Loucy (cell line): ENCODE measurements around the gene RB1.

Experiments
- EZH2phosphoT487 ChIP-seq: fragments of 200-600 bp; IDR thresholded peaks from 2 replicates; pipeline ENCODE4 v1.6.1; 2018; ENCODE audit warnings: antibody characterized with exemption, mild to moderate bottlenecking, moderate library complexity, borderline replicate concordance
- TF ChIP-seq, protein P1 (sequence below): fragments of 200-600 bp; sonication (generic); conservative IDR thresholded peaks from 2 replicates; pipeline ENCODE4 v1.5.1; 2014; ENCODE audit warnings: mild to moderate bottlenecking, antibody characterized with exemption, low read length

DNA sequence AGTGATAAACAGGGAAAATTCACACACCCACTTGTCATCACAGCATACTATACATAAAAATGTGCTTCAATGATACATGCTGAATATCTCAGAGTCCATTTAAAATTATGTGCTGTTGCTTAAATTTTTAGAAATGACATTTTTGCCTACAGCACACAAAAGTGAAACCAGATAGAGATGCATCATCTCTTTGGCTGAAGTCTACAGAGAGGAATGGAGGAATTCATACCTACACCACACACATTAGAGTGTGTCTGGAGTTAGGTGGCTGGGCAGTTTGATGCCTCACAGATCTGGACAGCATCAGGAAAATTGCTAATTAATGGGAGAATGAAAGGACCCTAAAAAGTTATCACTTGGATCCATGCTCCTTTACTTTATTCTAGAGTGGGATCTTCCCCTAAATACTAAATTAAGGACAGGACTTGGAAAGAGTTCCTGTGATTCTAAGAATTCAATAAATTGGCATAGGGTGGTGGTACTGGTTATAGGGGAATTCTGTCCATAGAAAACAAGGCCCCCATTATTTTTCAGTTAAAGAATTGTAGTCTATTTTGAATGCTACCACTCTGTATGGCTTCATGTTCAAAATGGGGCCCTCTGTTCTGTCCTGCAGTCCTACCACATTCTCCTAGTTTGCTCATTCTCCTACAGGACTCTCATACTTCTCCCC lies 188.0 kb downstream of the RB1 start:
- TF ChIP-seq, protein P1, sequence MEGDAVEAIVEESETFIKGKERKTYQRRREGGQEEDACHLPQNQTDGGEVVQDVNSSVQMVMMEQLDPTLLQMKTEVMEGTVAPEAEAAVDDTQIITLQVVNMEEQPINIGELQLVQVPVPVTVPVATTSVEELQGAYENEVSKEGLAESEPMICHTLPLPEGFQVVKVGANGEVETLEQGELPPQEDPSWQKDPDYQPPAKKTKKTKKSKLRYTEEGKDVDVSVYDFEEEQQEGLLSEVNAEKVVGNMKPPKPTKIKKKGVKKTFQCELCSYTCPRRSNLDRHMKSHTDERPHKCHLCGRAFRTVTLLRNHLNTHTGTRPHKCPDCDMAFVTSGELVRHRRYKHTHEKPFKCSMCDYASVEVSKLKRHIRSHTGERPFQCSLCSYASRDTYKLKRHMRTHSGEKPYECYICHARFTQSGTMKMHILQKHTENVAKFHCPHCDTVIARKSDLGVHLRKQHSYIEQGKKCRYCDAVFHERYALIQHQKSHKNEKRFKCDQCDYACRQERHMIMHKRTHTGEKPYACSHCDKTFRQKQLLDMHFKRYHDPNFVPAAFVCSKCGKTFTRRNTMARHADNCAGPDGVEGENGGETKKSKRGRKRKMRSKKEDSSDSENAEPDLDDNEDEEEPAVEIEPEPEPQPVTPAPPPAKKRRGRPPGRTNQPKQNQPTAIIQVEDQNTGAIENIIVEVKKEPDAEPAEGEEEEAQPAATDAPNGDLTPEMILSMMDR, result no peak
- TF ChIP-seq EZH2phosphoT487, result no peak
